Tibial nerve (tissue), 4 donors: ENCODE results near the gene TTBK2.

Experiments used
- EP300 ChIP-seq, 2 donors: sonication (generic); formaldehyde crosslinking; IDR thresholded peaks; one replicate each; pipeline ENCODE4 v1.6.1; 2017; ENCODE audit warnings: antibody characterized with exemption in 2 of 2, mild to moderate bottlenecking in 1 of 2
- POLR2A ChIP-seq, 2 donors: fragments of 450-650 bp; IDR thresholded peaks; one replicate each; pipeline ENCODE4 v1.6.1; 2017; ENCODE audit warnings: antibody characterized with exemption in 2 of 2, mild to moderate bottlenecking in 2 of 2, moderate library complexity in 2 of 2
- TF ChIP-seq, protein P1 (sequence below), 5 experiments: fragments of 200-600 bp in 3 of 5; fragments of 450-650 bp in 2 of 5; sonication (generic) in 3 of 5; IDR thresholded peaks; one replicate each; pipeline ENCODE4 v1.5.1; 2016 to 2019; ENCODE audit warnings: antibody characterized with exemption in 5 of 5, mild to moderate bottlenecking in 3 of 5, moderate library complexity in 2 of 5

DNA sequence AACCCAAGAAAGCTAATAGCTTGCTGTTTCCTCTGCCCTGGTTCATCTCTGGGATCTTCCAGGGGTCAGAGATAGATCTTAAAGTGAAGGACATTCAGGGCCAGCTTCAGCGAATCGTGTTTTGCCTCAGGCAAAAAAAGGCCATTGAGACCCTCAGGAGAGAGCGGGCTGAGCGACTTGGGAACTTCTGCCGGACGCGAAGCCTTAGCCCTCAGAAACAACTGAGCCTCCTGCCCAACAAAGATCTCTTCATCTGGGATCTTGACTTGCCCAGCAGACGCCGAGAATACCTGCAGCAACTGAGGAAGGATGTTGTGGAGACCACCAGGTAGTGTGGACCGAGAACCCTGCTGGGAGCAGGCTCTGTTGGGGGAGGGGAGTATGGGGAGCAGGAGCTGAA is 226.2 kb downstream of the TTBK2 start:
- no peak for TF ChIP-seq POLR2A (IDR thresholded peaks at IDR 0.05)
- TF ChIP-seq, protein P1, sequence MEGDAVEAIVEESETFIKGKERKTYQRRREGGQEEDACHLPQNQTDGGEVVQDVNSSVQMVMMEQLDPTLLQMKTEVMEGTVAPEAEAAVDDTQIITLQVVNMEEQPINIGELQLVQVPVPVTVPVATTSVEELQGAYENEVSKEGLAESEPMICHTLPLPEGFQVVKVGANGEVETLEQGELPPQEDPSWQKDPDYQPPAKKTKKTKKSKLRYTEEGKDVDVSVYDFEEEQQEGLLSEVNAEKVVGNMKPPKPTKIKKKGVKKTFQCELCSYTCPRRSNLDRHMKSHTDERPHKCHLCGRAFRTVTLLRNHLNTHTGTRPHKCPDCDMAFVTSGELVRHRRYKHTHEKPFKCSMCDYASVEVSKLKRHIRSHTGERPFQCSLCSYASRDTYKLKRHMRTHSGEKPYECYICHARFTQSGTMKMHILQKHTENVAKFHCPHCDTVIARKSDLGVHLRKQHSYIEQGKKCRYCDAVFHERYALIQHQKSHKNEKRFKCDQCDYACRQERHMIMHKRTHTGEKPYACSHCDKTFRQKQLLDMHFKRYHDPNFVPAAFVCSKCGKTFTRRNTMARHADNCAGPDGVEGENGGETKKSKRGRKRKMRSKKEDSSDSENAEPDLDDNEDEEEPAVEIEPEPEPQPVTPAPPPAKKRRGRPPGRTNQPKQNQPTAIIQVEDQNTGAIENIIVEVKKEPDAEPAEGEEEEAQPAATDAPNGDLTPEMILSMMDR (IDR thresholded peaks at IDR 0.05), result no peak
- TF ChIP-seq EP300 (IDR thresholded peaks at IDR 0.05), result no peak
